Kidney glomerular epithelial cell (primary cell): ENCODE measurements around the gene CATSPER2.
"Not testable (repeated sequence)": the region's sequence is repeated elsewhere in the genome, so short reads cannot be mapped to it uniquely, and the experiment has no call there.

ENCODE experiments used
- DNase-seq: peaks from one replicate; lab custom pipeline; 2025; lab: John Stamatoyannopoulos, UW

The CATSPER2 gene

GRCh38 chr15:43593328-43594190, 55.1 kb downstream of the CATSPER2 start, which contains the start of gene CKMT1B:
Gene CKMT1B (plus strand): TSS chr15:43594027. CDS start chr15:43594219, 192 bp downstream.
- not testable (repeated sequence) for DNase-seq

- DNase-seq = not testable (repeated sequence)
These were observed 55.8 kb downstream of the CATSPER2 start for GRCh38 chr15:43592841-43593240.

- DNase-seq = not testable (repeated sequence)
These were observed 58.7 kb downstream of the CATSPER2 start, which contains the start of gene PPIP5K1 for GRCh38 chr15:43589778-43590466. Gene PPIP5K1 (minus strand): TSS chr15:43590208. CDS start chr15:43584504, 5,704 bp downstream.
